H9 (cell line): Measurements from ENCODE around the gene ENPP4. TPM values are rescaled to one million over a fixed set of nuclear protein-coding genes. Genes with fewer than 3 reads are reported as not detected.

Experiments
- DNase-seq: peaks from one replicate; pipeline ENCODE4 v3.0.0-alpha.2; 2017
- H2AFZ ChIP-seq: one replicate; pipeline ENCODE4 v1.6.1; 2013; ENCODE audit warnings: mild to moderate bottlenecking, low read length, control low read depth, moderate library complexity
- H2AK5ac ChIP-seq: 2 replicates; pipeline ENCODE4 v1.6.1; 2013; ENCODE audit warnings: low read length, control low read depth, mixed read lengths; ENCODE audit not compliant: insufficient read length
- H2BK120ac ChIP-seq: one replicate; pipeline ENCODE4 v1.6.1; 2013; ENCODE audit warnings: low read depth, mild to moderate bottlenecking, low read length, control low read depth, inconsistent platforms; ENCODE audit not compliant: poor library complexity, severe bottlenecking
- H2BK12ac ChIP-seq: 2 replicates; pipeline ENCODE4 v1.6.1; 2013; ENCODE audit warnings: low read length, control low read depth, mixed read lengths, low read depth; ENCODE audit not compliant: insufficient read length
- H2BK15ac ChIP-seq: 2 replicates; pipeline ENCODE4 v1.6.1; 2013; ENCODE audit warnings: low read depth, low read length, control low read depth
- H2BK20ac ChIP-seq: one replicate; pipeline ENCODE4 v1.6.1; 2013; ENCODE audit warnings: low read depth, mild to moderate bottlenecking, low read length, control low read depth, inconsistent platforms; ENCODE audit not compliant: poor library complexity, severe bottlenecking
- H2BK5ac ChIP-seq: 2 replicates; pipeline ENCODE4 v1.6.1; 2013; ENCODE audit warnings: low read length, control low read depth, mixed read lengths; ENCODE audit not compliant: insufficient read length
- H3K14ac ChIP-seq: 2 replicates; pipeline ENCODE4 v1.6.1; 2013; ENCODE audit warnings: low read length, control low read depth; ENCODE audit not compliant: insufficient read depth
- H3K18ac ChIP-seq: 2 replicates; pipeline ENCODE4 v1.6.1; 2013; ENCODE audit warnings: low read depth, mild to moderate bottlenecking, mixed read lengths, low read length, control low read depth; ENCODE audit not compliant: insufficient read length
- H3K23ac ChIP-seq: 2 replicates; pipeline ENCODE4 v1.6.1; 2013; ENCODE audit warnings: low read length, control low read depth, mixed read lengths, low read depth; ENCODE audit not compliant: insufficient read length
- H3K23me2 ChIP-seq: 2 replicates; pipeline ENCODE4 v1.6.1; 2013; ENCODE audit warnings: low read depth, mild to moderate bottlenecking, mixed read lengths, low read length, control low read depth; ENCODE audit not compliant: insufficient read length, poor library complexity, severe bottlenecking
- H3K27ac ChIP-seq: 2 replicates; pipeline ENCODE4 v1.5.1; 2013; ENCODE audit warnings: low read length, control low read depth, mixed read lengths, low read depth; ENCODE audit not compliant: insufficient read length
- H3K27me3 ChIP-seq: 2 replicates; pipeline ENCODE4 v1.6.1; 2013; ENCODE audit warnings: low read length, control low read depth, inconsistent platforms; ENCODE audit not compliant: insufficient read depth
- H3K4ac ChIP-seq: 2 replicates; pipeline ENCODE4 v1.6.1; 2013; ENCODE audit warnings: low read depth, mild to moderate bottlenecking, control low read depth, inconsistent platforms, low read length, moderate library complexity
- H3K4me1 ChIP-seq: 2 replicates; pipeline ENCODE4 v1.6.1; 2013; ENCODE audit warnings: low read length, control low read depth, inconsistent platforms; ENCODE audit not compliant: insufficient read depth
- H3K4me2 ChIP-seq: 2 replicates; pipeline ENCODE4 v1.6.1; 2013; ENCODE audit warnings: low read length, control low read depth, mixed read lengths; ENCODE audit not compliant: insufficient read length, insufficient read depth
- H3K56ac ChIP-seq: 2 replicates; pipeline ENCODE4 v1.6.1; 2013; ENCODE audit warnings: low read depth, mild to moderate bottlenecking, mixed read lengths, low read length, control low read depth; ENCODE audit not compliant: insufficient read length
- H3K79me1 ChIP-seq: 2 replicates; pipeline ENCODE4 v1.6.1; 2013; ENCODE audit warnings: low read depth, mild to moderate bottlenecking, moderate library complexity, low read length, control low read depth, inconsistent platforms; ENCODE audit not compliant: insufficient read depth, poor library complexity, severe bottlenecking
- H3K79me2 ChIP-seq: 2 replicates; pipeline ENCODE4 v1.6.1; 2013; ENCODE audit warnings: low read length, control low read depth, inconsistent platforms; ENCODE audit not compliant: insufficient read depth
- H3K9ac ChIP-seq: 2 replicates; pipeline ENCODE4 v1.6.1; 2013; ENCODE audit warnings: low read length, control low read depth, mixed read lengths; ENCODE audit not compliant: insufficient read length; ENCODE audit errors: extremely low read depth
- H3K9me3 ChIP-seq: one replicate; pipeline ENCODE4 v1.6.1; 2013; ENCODE audit warnings: low read depth, low read length, inconsistent platforms; ENCODE audit not compliant: control insufficient read depth
- H3T11ph ChIP-seq: one replicate; pipeline ENCODE4 v1.6.1; 2013; ENCODE audit warnings: mild to moderate bottlenecking, low read length, control low read depth, inconsistent platforms
- H4K20me1 ChIP-seq: one replicate; pipeline ENCODE4 v1.6.1; 2013; ENCODE audit not compliant: control insufficient read depth, insufficient read length, insufficient read depth
- H4K5ac ChIP-seq: 2 replicates; pipeline ENCODE4 v1.6.1; 2013; ENCODE audit warnings: low read depth, mild to moderate bottlenecking, mixed read lengths, low read length, control low read depth; ENCODE audit not compliant: insufficient read length
- H4K8ac ChIP-seq: replicated peaks from 2 replicates; pipeline ENCODE4 v1.6.1; 2013; ENCODE audit warnings: low read length, control low read depth, mixed read lengths, low read depth; ENCODE audit not compliant: insufficient read length
- H4K91ac ChIP-seq: 2 replicates; pipeline ENCODE4 v1.6.1; 2013; ENCODE audit warnings: low read depth, mild to moderate bottlenecking, moderate library complexity, mixed read lengths, low read length, control low read depth; ENCODE audit not compliant: insufficient read length
- H3K27ac Mint-ChIP-seq, 3 experiments: 2 replicates in 2 of 3; 3 replicates in 1 of 3; pipeline ENCODE4 v1.8.0; 2020 to 2021; ENCODE audit warnings: mixed read lengths in 3 of 3, mild to moderate bottlenecking in 1 of 3, moderate library complexity in 1 of 3
- H3K27me3 Mint-ChIP-seq: 2 replicates; pipeline ENCODE4 v1.8.0; 2021; ENCODE audit warnings: low read depth, mild to moderate bottlenecking, moderate library complexity, mixed read lengths
- H3K36me3 Mint-ChIP-seq, 3 experiments: 2 replicates in 2 of 3; 3 replicates in 1 of 3; pipeline ENCODE4 v1.8.0; 2020 to 2021; ENCODE audit warnings: low read depth in 3 of 3, mixed read lengths in 3 of 3; ENCODE audit not compliant: insufficient read depth in 1 of 3
- H3K4me1 Mint-ChIP-seq, 2 experiments: 2 replicates each; pipeline ENCODE4 v1.8.0; 2020; ENCODE audit warnings: mixed read lengths in 2 of 2
- H3K4me3 Mint-ChIP-seq, 2 experiments: 2 replicates in 1 of 2; 3 replicates in 1 of 2; pipeline ENCODE4 v1.8.0; 2020 to 2021; ENCODE audit warnings: mild to moderate bottlenecking in 2 of 2, mixed read lengths in 2 of 2, moderate library complexity in 1 of 2
- H3K9me3 Mint-ChIP-seq, 2 experiments: 2 replicates in 1 of 2; 3 replicates in 1 of 2; pipeline ENCODE4 v1.8.0; 2020; ENCODE audit warnings: mild to moderate bottlenecking in 2 of 2, mixed read lengths in 2 of 2, moderate library complexity in 1 of 2
- CTCF ChIP-seq: fragments of 200-600 bp; sonication (generic); conservative IDR thresholded peaks from 3 replicates; pipeline ENCODE4 v1.8.0; 2021; ENCODE audit warnings: antibody characterized with exemption, mild to moderate bottlenecking
- WGBS: extraction: QIAGEN DNeasy Blood & Tissue Kit; methylation state at CpG from one replicate; pipeline ENCODE4 v1.1.7; 2013; ENCODE audit warnings: missing lambda C conversion rate, low lambda C conversion rate, mixed read lengths; ENCODE audit not compliant: insufficient read length; ENCODE audit errors: extremely low coverage; 5-methylcytosine and 5-hydroxymethylcytosine counted together
- total RNA-seq: library from RNA; stranded (reverse); gene quantifications from 2 replicates; pipeline ENCODE4 v1.2.1, GENCODE V29; 2021

The ENPP4 gene
- total RNA-seq, 1 experiment from 2014 or later: 3.2 TPM

DNA sequence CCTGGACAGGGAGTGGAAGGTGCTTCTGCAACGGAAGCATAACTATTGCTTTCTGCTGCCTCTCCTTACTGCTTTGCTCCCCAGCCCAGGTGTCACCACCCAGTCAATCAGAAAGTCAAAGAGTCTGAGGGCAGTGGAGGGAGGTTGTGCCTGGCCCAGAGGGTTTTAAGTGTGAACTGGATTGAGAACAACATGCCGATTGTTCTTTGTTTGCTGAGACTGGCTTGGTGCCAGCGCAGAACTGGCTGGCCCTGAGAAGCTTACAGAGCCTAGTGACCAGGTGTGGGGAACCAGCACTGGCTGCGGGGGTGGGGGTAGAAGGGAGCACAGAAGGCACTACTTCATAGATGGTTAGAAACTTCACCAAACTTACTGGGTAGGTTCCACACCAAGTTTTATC lies 31.1 kb upstream of the ENPP4 start:
- Histone ChIP-seq H3K4ac (no peak overlapping the region), H3K23ac (no peak overlapping the region), H4K91ac (no peak overlapping the region), H3K9me3 (no peaks in the 10 kb centered on the region), H2BK5ac (no peak overlapping the region), H3K9ac (no peak overlapping the region), H2AK5ac (no peak overlapping the region), H2AFZ (no peak overlapping the region), H3K4me2 (no peak overlapping the region), H4K5ac (no peak overlapping the region), H3K79me1 (no peaks in the 10 kb centered on the region), H3K27ac (no peak overlapping the region), H3T11ph (no peak overlapping the region), H3K27me3 (no peaks in the 10 kb centered on the region), H3K79me2 (no peaks in the 10 kb centered on the region), H3K18ac (no peak overlapping the region), H3K56ac (no peak overlapping the region), H2BK20ac (no peak overlapping the region), H3K14ac (no peak overlapping the region; the same call in 1 of the 2 replicates), H2BK15ac (no peak overlapping the region), H2BK12ac (no peak overlapping the region), H4K8ac (no peak overlapping the region), H4K20me1 (no peaks in the 10 kb centered on the region), H2BK120ac (no peak overlapping the region), H3K4me1 (no peaks in the 10 kb centered on the region), H3K23me2 (no peaks in the 10 kb centered on the region)
- no peak for TF ChIP-seq CTCF
- H3K36me3 Mint-ChIP-seq: peaks cover 2 to 13% (median 5%) of the 10 kb centered on the region in 3 experiments; a peak in 6 of 7 replicates
- H3K27me3 Mint-ChIP-seq: no peaks in the 10 kb centered on the region
- DNase-seq: no peak
- no CpG with 5 or more reads among the region's 4 CpGs for WGBS
- peaks cover 2 to 5% of the 10 kb centered on the region in 2 experiments; a peak in 2 of 4 replicates for H3K4me1 Mint-ChIP-seq
- no peak overlapping the region for H3K27ac Mint-ChIP-seq
- H3K4me3 Mint-ChIP-seq: no peak overlapping the region
- H3K9me3 Mint-ChIP-seq: peaks cover 19 to 24% of the 10 kb centered on the region in 2 experiments
